Ammon's horn (tissue), 1 donor: ENCODE measurements around the gene PSMB9.
"Not testable (repeated sequence)": the region's sequence is repeated elsewhere in the genome, so short reads cannot be mapped to it uniquely, and the experiment has no call there.

Experiments used
- DNase-seq: peaks from one replicate; pipeline ENCODE4 v3.0.0-alpha.2; 2016; ENCODE audit warnings: low spot score

Gene PSMB9

DNA sequence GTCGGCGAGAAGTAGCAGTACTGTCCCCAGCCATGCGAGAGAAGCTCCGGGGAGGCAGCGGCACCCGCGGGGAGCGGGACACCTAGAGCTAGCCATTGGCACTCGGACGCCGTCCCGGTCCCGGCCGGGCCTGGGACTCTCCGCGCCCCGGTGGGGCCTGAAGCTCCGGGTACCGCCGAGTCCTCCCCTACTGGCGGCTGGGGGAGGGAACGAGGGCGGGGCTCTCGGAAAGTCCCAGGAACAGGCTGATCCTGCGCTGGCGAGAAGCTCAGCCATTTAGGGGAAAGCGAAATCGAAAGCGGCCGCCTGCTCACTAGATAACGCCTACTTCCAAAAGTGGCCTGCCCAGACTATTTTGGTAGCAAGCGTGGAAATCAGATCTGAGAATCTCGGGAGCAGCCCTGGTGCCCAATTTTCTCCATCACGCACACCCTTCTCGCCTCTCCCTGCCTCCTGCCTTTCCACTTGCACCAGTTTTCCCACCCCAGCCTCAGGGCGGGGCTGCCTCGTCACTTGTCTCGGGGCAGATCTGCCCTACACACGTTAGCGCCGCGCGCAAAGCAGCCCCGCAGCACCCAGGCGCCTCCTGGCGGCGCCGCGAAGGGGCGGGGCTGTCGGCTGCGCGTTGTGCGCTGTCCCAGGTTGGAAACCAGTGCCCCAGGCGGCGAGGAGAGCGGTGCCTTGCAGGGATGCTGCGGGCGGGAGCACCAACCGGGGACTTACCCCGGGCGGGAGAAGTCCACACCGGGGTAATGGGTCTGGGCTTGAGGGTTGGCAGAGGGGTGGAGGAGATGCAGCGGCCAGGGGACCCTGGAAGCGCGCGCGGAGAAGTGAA is at the start of gene PSMB9, which contains the start of gene TAP1:
Gene PSMB9, plus strand, starts transcription at position 652 of the 835 bp plus-strand sequence. Its CDS starts 38 bp downstream, at position 690.
Gene TAP1, minus strand, starts transcription at position 164 of the 835 bp plus-strand sequence. Its CDS starts 68 bp downstream, at position 96.
- peak; percentile 96 for DNase-seq

DNA sequence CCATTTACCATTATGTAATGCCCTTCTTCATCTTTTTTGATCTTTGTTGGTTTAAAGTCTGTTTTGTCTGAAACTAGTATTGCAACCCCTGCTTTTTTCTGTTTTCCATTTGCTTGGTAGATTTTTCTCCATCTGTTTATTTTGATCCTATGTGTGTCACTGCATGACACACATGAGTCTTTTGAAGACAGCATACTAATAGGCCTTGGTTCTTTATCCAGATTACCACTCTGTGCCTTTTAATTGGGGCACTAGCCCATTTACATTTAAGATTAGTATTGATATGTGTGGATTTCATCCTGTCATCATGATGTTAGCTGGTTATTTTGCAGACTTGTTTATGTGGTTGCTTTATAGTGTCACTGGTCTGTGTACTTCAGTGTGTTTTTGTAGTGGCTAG is 48.6 kb upstream of the PSMB9 start:
- not testable (repeated sequence) for DNase-seq

DNA sequence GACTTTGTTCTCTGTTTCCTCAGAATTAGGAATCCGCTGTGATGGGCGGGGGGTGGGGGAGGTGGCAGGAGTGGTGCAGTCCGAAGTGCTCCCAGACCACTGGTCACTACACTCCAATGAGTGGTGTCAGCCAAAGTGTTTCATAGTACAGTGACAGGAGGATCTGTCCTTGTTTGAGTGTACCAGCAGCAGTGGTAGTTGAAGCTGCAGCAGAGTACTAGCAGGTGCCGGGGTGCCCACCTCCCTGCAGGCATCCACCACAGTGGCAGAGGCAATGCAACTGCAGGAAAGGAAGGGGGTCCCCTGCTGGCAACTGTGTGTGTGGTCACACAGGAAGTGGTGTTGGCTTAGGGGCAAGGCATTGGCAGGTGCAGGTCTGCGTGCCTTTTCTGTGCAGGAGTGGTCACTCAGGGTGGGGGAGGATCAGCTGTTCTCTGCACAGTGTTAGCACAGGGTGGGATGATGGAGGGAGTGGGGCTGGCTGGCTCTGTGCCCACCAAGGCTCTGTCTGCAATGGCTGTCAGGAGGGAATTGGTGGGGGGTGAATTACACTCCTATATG is 46.9 kb upstream of the PSMB9 start:
- no peak for DNase-seq

DNA sequence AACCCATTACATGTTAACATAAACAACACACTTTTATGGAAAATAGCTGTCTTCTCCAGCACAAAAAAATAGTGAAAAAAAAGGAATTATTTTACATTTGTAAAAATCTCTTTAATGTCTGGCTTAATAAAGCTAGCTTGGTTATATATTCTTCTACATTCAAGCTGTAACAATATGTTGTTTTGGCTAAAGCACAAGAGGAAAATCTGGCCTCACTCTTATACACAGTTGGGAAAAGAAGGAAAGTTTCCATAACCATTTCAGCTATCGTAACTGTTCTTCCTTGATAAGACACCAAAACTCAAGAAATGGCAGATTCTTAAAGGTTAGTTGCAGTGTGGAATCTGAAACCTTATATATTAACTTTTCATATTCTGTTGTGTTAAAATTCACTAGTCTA is 44.8 kb upstream of the PSMB9 start:
- no peak for DNase-seq

DNA sequence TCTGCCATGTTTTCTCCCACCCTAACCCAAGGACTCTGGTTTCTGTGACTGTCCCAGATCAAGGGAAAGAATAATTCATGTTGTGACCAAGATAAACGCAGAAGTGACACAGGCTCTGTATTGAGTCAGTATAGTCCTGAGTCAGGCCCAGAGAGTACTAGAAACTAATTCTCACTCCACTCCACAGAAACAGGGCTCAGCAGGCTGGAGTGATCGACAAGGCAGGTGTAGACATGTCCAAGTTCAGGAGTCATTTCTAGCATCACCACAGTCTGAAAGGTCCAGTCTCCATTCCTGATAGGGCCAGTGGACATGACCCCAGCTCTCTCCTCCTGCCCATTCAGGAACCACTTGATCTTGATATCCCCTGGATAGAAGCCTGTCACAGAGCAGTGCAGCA is 39.8 kb upstream of the PSMB9 start:
- DNase-seq: no peak

DNA sequence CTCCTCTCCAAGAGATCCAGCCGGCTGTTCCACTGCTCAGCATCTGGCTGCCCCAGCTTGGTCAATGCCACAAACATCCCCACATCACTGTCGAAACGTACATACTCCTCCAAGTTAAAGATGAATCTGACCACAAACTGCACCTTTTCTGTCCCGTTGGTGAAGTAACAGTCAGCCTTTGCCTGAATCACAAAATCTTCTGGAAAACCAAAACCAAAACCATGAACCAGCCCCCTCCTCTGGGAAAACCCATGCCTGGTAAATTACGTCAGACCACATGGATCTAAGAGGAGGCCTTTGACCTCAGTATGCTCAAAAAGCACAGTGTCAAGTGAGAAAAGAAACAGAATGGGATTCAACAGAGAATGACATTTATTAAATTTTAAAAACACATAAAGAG is 38.9 kb upstream of the PSMB9 start:
- no peak for DNase-seq

DNA sequence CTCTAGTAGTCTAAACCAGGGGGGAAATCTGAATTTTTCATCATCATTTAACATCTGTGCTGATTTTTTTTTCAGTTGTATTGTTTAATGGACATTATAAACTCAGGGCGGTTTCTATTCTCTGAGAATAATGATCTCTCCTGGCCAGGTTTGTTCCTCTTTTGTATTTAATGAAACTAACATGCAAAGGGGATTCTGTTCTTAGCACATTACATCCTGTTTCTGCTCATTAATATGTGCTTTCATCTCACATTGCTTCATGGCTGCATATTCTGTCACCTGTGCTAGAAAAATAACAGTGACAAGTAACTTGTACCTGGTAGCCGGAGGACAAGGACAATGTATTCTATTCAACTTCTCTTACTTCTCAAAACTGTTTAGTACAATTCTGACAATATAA is 38.0 kb upstream of the PSMB9 start:
- no peak for DNase-seq

DNA sequence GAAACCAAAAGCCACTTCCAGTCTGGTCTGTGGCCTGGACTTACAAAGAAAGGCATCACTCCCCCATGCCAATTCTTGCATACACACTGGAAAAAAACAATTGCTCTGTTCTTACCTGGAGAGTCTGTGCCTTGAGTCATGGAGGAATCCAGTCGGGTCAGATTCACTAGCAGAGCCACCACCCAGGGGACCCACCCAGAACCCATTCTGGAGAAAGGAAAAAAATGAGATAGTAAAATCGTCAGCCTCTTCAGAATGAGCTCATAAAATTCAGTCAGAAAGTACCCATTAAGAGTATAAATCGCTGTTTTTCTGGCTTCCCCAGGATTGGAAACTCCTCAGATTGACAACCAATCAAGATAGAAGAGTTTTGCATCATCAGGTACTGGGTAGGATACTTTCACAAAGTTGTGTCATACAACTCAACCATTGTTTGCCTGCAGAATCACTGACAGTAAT is 37.2 kb upstream of the PSMB9 start, which contains the start of gene HLA-DOB:
Gene HLA-DOB, minus strand, starts transcription at position 257 of the 459 bp plus-strand sequence. Its CDS starts 51 bp downstream, at position 206.
- DNase-seq: peak; percentile 22

DNA sequence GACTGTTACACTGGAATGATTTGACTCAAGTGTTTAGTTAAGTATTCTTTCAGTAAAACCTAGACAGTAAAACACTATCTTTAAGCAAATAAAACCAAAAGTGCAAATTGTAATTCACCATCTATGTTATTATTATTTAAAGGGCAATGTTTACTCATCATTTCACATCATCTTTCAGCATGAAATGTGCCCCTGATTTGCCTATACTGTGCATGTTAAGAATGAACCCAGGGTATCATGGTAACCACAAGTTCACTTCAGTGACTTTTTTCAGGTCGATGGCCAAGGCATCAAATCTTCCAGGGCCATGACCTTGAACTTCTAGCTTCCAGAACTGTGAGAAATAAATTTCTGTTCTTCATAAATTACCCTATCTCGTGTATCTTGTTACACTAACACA is 35.1 kb upstream of the PSMB9 start:
- DNase-seq: no peak

DNA sequence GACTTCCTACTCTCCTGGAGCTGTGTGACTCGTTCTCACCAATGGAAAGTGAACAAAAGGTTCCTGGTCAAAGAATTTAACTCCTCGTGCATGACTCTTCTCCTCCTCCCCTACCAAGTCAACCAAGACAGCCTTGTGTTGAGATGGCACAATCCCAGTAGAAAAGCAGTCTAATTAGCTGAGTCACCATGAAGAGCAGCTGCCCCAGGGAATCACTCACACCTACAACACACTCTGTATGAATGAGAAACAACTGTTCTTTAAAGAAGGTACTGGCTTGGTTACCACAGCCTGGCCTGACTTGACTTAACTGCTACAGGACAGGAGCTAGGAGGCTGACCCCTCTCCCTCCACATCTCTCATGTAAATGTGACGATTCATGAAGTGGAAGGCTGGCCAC is 34.3 kb upstream of the PSMB9 start:
- no peak for DNase-seq

DNA sequence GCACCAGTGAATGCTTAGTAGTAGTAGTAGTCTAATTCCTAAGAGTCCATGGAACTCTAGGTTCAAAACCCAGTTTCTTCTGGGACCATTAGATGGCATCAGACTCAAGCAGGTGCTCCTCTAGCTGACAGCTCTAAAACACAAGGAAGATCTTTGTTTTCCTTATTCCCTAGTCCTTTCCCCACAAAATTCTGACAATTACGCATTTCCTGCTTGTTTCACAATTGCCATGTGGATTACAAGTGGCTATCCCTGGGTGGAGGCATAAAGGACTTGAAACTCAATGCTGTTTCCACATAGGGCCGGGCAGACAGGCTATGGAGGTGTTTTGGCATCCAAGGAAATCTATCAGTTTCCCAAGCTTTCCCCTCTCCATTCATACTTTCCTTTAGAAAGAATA is 28.0 kb upstream of the PSMB9 start:
- DNase-seq: peak; percentile 33

DNA sequence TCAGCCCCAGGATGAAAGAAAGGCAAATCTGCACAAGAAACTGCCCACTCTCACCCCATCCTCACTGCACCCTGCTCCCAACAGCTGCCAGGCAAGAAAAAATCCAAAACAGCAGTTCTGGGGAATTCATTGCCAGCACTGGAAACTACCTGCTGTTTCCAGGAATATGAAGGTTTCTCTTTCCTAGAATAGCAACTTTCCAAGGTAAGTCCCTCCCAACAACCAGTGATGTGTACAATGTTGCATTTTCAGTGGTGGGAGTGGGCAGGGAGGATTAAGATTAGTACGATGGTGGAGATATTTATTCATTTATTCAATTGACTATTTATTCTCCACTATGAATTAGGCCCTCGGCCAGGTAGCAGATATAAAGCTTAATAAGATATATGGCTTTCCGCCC is 27.0 kb upstream of the PSMB9 start:
- DNase-seq: no peak

DNA sequence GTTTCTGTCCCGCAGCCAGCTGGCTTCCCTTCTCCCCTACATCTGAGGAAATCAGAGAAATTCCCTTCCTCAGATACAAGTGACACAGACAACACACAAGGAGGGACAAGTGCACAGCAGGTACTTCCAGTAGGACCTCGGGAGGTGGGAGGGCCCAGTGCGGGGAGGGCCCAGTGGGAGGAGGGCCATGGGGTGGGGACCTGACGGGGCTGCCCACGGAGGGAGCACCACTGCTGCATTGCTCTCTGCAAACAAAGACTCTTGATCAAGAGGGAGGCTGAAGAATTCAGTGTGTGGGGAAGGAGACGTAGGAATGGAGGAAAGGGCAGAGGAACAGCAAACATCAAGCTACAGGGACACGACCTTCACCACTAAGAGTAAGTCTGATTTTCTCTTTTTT is 24.5 kb upstream of the PSMB9 start:
- DNase-seq: no peak

DNA sequence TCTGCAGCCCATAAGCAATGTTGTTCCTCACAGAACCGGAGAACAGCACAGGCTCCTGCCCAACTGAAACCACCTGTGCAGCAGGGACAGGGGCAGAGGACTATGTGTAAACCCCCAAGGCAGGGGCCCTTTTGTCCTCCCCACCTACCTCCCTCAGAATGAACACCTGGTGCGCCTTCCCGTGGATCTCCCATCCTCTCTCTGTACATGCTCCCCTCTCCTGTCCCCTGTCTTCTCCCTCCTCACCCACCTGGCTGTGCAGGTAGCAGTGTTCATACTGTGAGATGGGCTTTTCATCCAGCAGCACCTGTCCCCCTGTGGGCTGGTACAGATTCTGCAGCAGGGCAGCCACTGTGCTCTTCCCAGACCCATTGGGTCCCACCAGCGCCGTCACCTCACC is 24.0 kb upstream of the PSMB9 start:
- no peak for DNase-seq

DNA sequence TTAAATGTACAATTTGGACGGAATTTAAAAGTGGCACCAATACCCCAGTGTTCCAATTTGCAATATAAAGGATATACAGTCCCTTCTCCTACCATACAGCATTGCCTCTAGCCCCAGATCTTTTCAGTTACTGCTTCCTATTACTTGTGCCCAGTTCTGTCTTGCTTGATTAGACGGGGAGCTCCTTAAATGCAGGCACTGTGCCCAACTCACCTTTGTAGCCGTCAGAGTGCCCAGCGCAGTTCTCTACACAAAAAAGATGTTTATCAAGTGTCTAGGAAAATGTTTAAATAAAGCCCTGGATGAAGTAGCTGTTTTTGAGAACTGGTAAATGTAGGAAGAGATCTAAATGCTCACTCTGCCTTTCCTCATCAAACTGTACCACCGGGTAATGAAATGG is 23.1 kb upstream of the PSMB9 start:
- no peak for DNase-seq

DNA sequence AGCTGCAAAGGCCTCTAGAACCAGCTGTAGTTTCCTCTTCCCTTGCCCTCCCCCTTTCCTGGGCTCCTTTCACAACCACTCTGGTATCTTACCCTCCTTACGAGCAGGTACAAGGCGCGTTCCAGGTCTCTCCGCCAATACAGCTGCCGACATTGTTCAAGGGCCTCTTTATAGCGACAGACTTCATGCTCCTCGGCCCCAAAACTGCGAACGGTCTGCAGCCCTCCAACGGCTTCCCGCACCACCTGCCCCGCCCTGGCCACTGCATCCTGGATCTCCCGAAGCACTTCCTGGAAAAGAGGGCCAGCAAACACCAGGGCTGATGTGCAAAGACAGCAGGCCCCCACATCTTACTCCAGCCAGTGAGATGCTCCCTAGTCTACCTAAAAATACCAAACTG is 21.5 kb upstream of the PSMB9 start:
- no peak for DNase-seq

DNA sequence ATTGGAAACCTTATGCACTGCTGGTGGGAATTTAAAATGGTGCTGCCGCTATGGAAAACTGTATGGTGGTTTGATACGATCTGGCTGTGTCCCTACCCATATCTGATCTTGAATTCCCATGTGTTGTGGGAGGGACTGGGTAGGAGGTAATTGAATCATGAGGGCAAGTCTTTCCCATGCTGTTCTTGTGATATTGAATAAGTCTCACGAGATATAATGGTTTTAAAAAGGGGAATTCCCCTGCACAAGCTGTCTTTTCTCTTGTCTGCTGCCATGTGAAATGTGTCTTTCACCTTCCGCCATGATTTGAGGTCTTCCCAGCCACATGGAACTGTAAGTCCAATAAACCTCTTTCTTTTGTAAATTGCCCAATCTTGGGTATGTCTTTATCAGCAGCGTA is 20.3 kb upstream of the PSMB9 start:
- DNase-seq: no peak

DNA sequence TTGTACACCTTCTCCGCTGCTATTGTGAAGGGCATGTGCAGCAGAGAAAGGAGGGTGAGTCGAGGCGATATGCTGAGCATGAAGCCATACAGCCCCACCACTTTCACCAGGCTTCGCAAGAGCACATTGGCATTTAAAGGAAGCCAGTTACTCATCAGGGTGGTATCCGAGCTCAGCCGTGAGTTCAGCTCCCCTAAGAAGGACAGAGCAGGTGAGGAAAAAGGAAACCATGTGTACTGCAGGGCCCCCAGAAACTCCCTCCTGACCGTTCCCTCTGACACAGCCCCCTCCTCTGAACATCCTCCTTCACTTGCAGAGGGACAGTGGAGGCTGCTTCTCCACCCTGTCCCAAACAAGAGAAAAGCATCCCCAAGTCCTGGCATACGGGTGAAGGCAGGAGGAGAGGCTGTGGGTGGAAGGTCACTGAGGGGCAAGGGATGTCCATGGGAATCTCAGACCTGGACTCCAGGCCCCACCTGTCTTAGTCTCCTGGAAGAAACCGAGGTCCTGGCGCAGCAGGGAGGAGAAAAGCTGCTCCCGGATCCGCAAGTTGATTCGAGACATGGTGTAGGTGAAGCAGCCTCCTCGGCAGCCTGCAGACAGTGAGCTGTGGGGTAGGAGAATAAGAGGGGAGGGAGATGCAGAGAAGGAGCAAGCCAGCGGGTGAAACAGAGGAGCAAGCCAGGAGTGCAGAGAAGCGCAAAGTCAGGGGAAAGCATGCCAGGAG is 18.7 kb upstream of the PSMB9 start:
- no peak for DNase-seq

DNA sequence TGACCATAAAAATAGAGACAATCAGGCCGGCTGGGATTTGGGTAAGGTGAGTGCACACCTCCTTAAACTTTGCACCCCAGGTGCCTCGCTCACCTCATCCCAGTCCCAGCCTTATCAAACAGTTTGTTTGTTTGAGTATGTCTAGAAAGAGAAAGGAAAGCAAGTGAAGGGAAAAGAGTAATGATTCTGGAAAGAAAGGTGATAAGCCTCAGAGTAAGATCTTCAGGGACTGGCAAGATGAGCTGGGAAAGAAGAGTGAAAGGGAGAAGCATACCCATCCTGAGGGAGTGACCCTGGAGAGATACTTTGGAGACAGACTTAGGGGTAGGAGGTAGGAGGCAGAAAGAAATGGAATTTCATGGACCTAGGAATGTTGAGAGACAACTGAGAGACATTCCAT is 17.1 kb upstream of the PSMB9 start:
- DNase-seq: no peak

DNA sequence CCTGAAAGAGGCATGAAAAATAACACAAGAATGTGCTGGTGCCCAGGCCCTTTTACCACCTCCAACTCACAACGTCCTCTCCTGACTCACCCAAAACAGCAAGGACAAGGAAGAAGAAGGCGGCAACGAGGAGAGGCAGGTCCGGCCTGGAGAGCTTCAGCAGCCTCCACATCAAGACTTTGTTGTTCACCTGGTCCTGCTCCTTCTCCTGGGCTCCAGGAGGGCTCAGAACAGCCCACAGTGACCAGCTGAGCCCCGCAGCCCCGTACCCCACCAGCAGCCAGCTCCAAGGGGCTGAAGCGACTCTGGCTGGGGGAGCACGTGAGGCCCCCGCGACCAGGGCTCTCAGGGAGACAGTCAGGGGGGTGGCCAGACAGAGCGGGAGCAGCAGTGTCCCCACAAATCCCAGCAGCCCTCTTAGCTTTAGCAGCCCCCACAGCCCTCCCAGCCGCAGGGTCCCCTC is 16.3 kb upstream of the PSMB9 start:
- no peak for DNase-seq

DNA sequence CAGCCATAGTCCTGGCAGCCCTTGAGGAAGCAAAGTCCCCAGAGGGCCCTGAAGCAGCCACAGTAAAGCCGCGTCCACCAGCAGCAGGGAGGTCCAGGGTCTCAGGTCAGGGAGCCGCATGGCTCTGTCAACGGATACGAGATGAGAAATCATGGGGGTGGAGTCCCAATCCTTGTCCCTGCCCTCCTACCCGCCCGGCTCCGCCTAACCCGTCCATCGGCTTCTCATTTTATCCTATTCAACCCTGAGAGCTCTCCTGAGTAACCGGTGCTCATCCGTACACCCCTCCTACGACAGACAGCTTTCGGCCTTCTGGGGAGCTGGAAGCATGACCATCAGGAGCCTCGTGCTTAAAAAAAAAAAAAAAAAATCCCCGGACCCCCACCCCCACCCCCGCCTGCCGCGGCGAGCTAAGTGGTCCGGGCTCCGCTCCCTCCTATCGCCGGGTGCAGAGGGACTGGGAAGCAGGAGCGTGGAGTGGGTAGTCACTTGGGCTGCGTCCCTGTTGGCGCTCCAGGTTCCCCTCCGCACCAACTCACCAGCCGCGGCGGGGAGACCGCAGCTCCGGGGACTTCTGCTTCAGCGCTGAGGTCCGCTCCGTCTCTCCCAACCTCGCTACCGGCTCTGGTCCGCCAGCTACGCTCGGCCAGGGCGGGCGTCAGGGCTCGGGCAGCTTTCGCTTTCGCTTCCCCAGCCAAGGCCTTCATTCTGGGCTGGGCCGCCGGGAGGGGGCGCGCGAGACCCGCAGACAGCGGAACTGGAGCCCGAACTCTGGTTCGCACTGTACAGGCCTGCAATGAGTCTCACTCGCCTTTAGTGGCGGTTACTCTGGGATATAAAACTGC is 15.7 kb upstream of the PSMB9 start, which contains the start of gene TAP2:
Gene TAP2, minus strand, starts transcription at position 626 of the 845 bp plus-strand sequence. Its CDS starts 506 bp downstream, at position 120.
- peak; percentile 95 for DNase-seq

DNA sequence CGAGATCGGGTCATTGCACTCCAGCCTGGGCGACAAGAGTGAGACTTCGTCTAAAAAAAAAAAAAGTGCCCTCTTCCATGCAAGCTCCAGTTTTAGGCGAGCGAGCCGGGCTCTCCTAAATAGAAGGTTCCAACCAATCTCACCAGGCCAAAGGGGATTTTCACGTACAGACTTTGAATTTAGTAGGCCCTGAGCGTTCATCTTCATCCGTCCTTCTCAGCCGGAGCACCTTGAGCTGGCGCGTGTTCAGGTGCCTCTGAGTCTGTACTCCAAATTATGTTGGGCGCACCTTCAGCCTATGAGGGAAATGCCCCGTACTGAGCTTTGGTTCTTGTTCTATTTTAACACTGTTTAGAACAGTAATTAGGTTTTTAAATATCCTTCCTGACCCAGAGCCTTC is 14.6 kb upstream of the PSMB9 start:
- no peak for DNase-seq
